ENCODE results near the gene DNAJC15.

Gene DNAJC15

GRCh38 chr13:43154156-43154651 is 130.8 kb downstream of the DNAJC15 start:
- Histone ChIP-seq H3K27me3 (ENCODE audit: control insufficient read depth in 5 of 5, insufficient read depth in 4 of 5, low read length in 5 of 5) (no peaks in the 10 kb centered on the region), H3K4me1 (ENCODE audit: control insufficient read depth in 5 of 5, insufficient read depth in 5 of 5, low read length in 5 of 5) (peaks cover 0 to 3% (median 0%) of the 10 kb centered on the region in 5 donors), H3K9me3 (ENCODE audit: control insufficient read depth in 5 of 5, low read length in 5 of 5) (no peaks in the 10 kb centered on the region), H3K27ac (ENCODE audit: low read depth, low read length) (no peak overlapping the region), H3K9ac (ENCODE audit: low read length in 5 of 5) (no peak overlapping the region), H3K36me3 (ENCODE audit: control insufficient read depth in 5 of 5, insufficient read depth in 5 of 5, low read length in 5 of 5) (no peaks in the 10 kb centered on the region), H3K4me3 (ENCODE audit: low read depth in 1 of 5, low read length in 5 of 5) (no peak overlapping the region)

- Histone ChIP-seq H3K36me3 (ENCODE audit: control insufficient read depth in 5 of 5, insufficient read depth in 5 of 5, low read length in 5 of 5) (no peaks in the 10 kb centered on the region), H3K27ac (ENCODE audit: low read depth, low read length) (no peak overlapping the region), H3K4me3 (ENCODE audit: low read depth in 1 of 5, low read length in 5 of 5) (no peak overlapping the region), H3K4me1 (ENCODE audit: control insufficient read depth in 5 of 5, insufficient read depth in 5 of 5, low read length in 5 of 5) (peaks cover 0 to 3% (median 0%) of the 10 kb centered on the region in 5 donors), H3K27me3 (ENCODE audit: control insufficient read depth in 5 of 5, insufficient read depth in 4 of 5, low read length in 5 of 5) (no peaks in the 10 kb centered on the region), H3K9me3 (ENCODE audit: control insufficient read depth in 5 of 5, low read length in 5 of 5) (no peaks in the 10 kb centered on the region), H3K9ac (ENCODE audit: low read length in 5 of 5) (no peak overlapping the region)
Observed at GRCh38 chr13:43154839-43155238, 131.5 kb downstream of the DNAJC15 start.

- Histone ChIP-seq H3K27ac (ENCODE audit: low read depth, low read length) (no peak overlapping the region), H3K4me1 (ENCODE audit: control insufficient read depth in 5 of 5, insufficient read depth in 5 of 5, low read length in 5 of 5) (peaks cover 0 to 3% (median 0%) of the 10 kb centered on the region in 5 donors), H3K36me3 (ENCODE audit: control insufficient read depth in 5 of 5, insufficient read depth in 5 of 5, low read length in 5 of 5) (no peaks in the 10 kb centered on the region), H3K9me3 (ENCODE audit: control insufficient read depth in 5 of 5, low read length in 5 of 5) (peaks cover 0 to 5% (median 0%) of the 10 kb centered on the region in 5 donors), H3K4me3 (ENCODE audit: low read depth in 1 of 5, low read length in 5 of 5) (no peak overlapping the region), H3K9ac (ENCODE audit: low read length in 5 of 5) (no peak overlapping the region), H3K27me3 (ENCODE audit: control insufficient read depth in 5 of 5, insufficient read depth in 4 of 5, low read length in 5 of 5) (no peaks in the 10 kb centered on the region)
Observed at GRCh38 chr13:43156916-43157315, 133.5 kb downstream of the DNAJC15 start.

GRCh38 chr13:43157796-43158195 is 134.4 kb downstream of the DNAJC15 start:
- H3K27ac ChIP-seq (ENCODE audit: low read depth, low read length), result no peak overlapping the region
- H3K4me1 ChIP-seq (ENCODE audit: control insufficient read depth in 5 of 5, insufficient read depth in 5 of 5, low read length in 5 of 5), result peaks cover 0 to 3% (median 0%) of the 10 kb centered on the region in 5 donors
- no peaks in the 10 kb centered on the region for H3K27me3 ChIP-seq (ENCODE audit: control insufficient read depth in 5 of 5, insufficient read depth in 4 of 5, low read length in 5 of 5)
- H3K9me3 ChIP-seq (ENCODE audit: control insufficient read depth in 5 of 5, low read length in 5 of 5), result peaks cover 0 to 5% (median 0%) of the 10 kb centered on the region in 5 donors
- H3K36me3 ChIP-seq (ENCODE audit: control insufficient read depth in 5 of 5, insufficient read depth in 5 of 5, low read length in 5 of 5), result no peaks in the 10 kb centered on the region
- H3K9ac ChIP-seq (ENCODE audit: low read length in 5 of 5), result no peak overlapping the region
- no peak overlapping the region for H3K4me3 ChIP-seq (ENCODE audit: low read depth in 1 of 5, low read length in 5 of 5)

GRCh38 chr13:43158516-43158915 is 135.1 kb downstream of the DNAJC15 start:
- H3K4me3 ChIP-seq (ENCODE audit: low read depth in 1 of 5, low read length in 5 of 5), result no peak overlapping the region
- H3K36me3 ChIP-seq (ENCODE audit: control insufficient read depth in 5 of 5, insufficient read depth in 5 of 5, low read length in 5 of 5), result no peaks in the 10 kb centered on the region
- H3K4me1 ChIP-seq (ENCODE audit: control insufficient read depth in 5 of 5, insufficient read depth in 5 of 5, low read length in 5 of 5), result peaks cover 0 to 3% (median 0%) of the 10 kb centered on the region in 5 donors
- H3K9me3 ChIP-seq (ENCODE audit: control insufficient read depth in 5 of 5, low read length in 5 of 5), result peaks cover 0 to 5% (median 0%) of the 10 kb centered on the region in 5 donors
- no peak overlapping the region for H3K9ac ChIP-seq (ENCODE audit: low read length in 5 of 5)
- no peak overlapping the region for H3K27ac ChIP-seq (ENCODE audit: low read depth, low read length)
- no peaks in the 10 kb centered on the region for H3K27me3 ChIP-seq (ENCODE audit: control insufficient read depth in 5 of 5, insufficient read depth in 4 of 5, low read length in 5 of 5)

- Histone ChIP-seq H3K4me3 (ENCODE audit: low read depth in 1 of 5, low read length in 5 of 5) (no peak overlapping the region), H3K36me3 (ENCODE audit: control insufficient read depth in 5 of 5, insufficient read depth in 5 of 5, low read length in 5 of 5) (no peaks in the 10 kb centered on the region)
Observed at GRCh38 chr13:43159026-43159461, 135.7 kb downstream of the DNAJC15 start.

More at GRCh38 chr13:43159026-43159461, 135.7 kb downstream of the DNAJC15 start:
- Histone ChIP-seq H3K9ac (ENCODE audit: low read length in 5 of 5) (no peak overlapping the region), H3K4me1 (ENCODE audit: control insufficient read depth in 5 of 5, insufficient read depth in 5 of 5, low read length in 5 of 5) (peaks cover 0 to 3% (median 0%) of the 10 kb centered on the region in 5 donors), H3K9me3 (ENCODE audit: control insufficient read depth in 5 of 5, low read length in 5 of 5) (peaks cover 0 to 5% (median 0%) of the 10 kb centered on the region in 5 donors), H3K27me3 (ENCODE audit: control insufficient read depth in 5 of 5, insufficient read depth in 4 of 5, low read length in 5 of 5) (no peaks in the 10 kb centered on the region), H3K27ac (ENCODE audit: low read depth, low read length) (no peak overlapping the region)

All from subcutaneous abdominal adipose tissue (tissue), 5 donors.